Astrocyte (in vitro differentiated cells and primary cell): Measurements from ENCODE around the gene CBFA2T2. TPM values are rescaled to one million over a fixed set of nuclear protein-coding genes. Genes with fewer than 3 reads are reported as not detected.
A peak's percentile ranks its signal among the peaks of the same experiment; 100 is the strongest.

Experiments
- DNase-seq: peaks from one replicate; pipeline ENCODE4 v3.0.0-alpha.2; 2010; ENCODE audit warnings: low read depth
- FAIRE-seq: peaks from 2 replicates; lab custom pipeline; 2011; peaks lifted over from hg19 to GRCh38; lab: Jason Lieb, UNC
- H2AFZ ChIP-seq: 2 replicates; pipeline ENCODE4 v1.6.0; 2012; ENCODE audit warnings: low read depth, low read length, inconsistent platforms
- H3K27ac ChIP-seq: 2 replicates; pipeline ENCODE4 v1.5.1; 2011; ENCODE audit warnings: low read depth, low read length, inconsistent platforms
- H3K27me3 ChIP-seq: 2 replicates; pipeline ENCODE4 v1.6.0; 2011; ENCODE audit warnings: low read length, inconsistent platforms; ENCODE audit not compliant: insufficient read depth
- H3K36me3 ChIP-seq: 2 replicates; pipeline ENCODE4 v1.5.1; 2011; ENCODE audit warnings: low read length, inconsistent platforms; ENCODE audit not compliant: insufficient read depth
- H3K4me1 ChIP-seq: 2 replicates; pipeline ENCODE4 v1.5.1; 2011; ENCODE audit warnings: low read length, inconsistent platforms; ENCODE audit not compliant: insufficient read depth
- H3K4me2 ChIP-seq: 2 replicates; pipeline ENCODE4 v1.6.0; 2012; ENCODE audit warnings: low read length, inconsistent platforms
- H3K4me3 ChIP-seq: 2 replicates; pipeline ENCODE4 v1.5.1; 2011; ENCODE audit warnings: low read depth, mild to moderate bottlenecking, low read length, inconsistent platforms; ENCODE audit not compliant: insufficient read depth
- H3K79me2 ChIP-seq: 2 replicates; pipeline ENCODE4 v1.6.0; 2012; ENCODE audit warnings: mild to moderate bottlenecking, low read length, inconsistent platforms; ENCODE audit not compliant: insufficient read depth
- H3K9ac ChIP-seq: 2 replicates; pipeline ENCODE4 v1.6.0; 2012; ENCODE audit warnings: mild to moderate bottlenecking, low read length, inconsistent platforms
- H3K9me3 ChIP-seq: 2 replicates; pipeline ENCODE4 v1.5.1; 2012; ENCODE audit warnings: low read depth, mild to moderate bottlenecking, low read length, inconsistent platforms; ENCODE audit not compliant: insufficient read depth
- H4K20me1 ChIP-seq: 2 replicates; pipeline ENCODE4 v1.6.0; 2012; ENCODE audit warnings: low read length, inconsistent platforms; ENCODE audit not compliant: insufficient read depth
- H3K27ac Mint-ChIP-seq: one replicate; pipeline ENCODE4 v1.8.0; 2021; ENCODE audit warnings: mild to moderate bottlenecking, mixed read lengths; ENCODE audit not compliant: unreplicated experiment
- H3K27me3 Mint-ChIP-seq: one replicate; pipeline ENCODE4 v1.8.0; 2021; ENCODE audit warnings: low read depth, mixed read lengths; ENCODE audit not compliant: unreplicated experiment
- H3K36me3 Mint-ChIP-seq: one replicate; pipeline ENCODE4 v1.8.0; 2021; ENCODE audit warnings: low read depth, mixed read lengths; ENCODE audit not compliant: unreplicated experiment
- H3K4me1 Mint-ChIP-seq: one replicate; pipeline ENCODE4 v1.8.0; 2021; ENCODE audit warnings: low read depth, mixed read lengths; ENCODE audit not compliant: unreplicated experiment
- H3K4me3 Mint-ChIP-seq: one replicate; pipeline ENCODE4 v1.8.0; 2021; ENCODE audit warnings: mild to moderate bottlenecking, moderate library complexity, mixed read lengths; ENCODE audit not compliant: unreplicated experiment
- H3K9me3 Mint-ChIP-seq: one replicate; pipeline ENCODE4 v1.8.0; 2021; ENCODE audit warnings: mild to moderate bottlenecking, mixed read lengths; ENCODE audit not compliant: unreplicated experiment
- EZH2 ChIP-seq: IDR thresholded peaks from 2 replicates; pipeline ENCODE4 v1.6.1; 2012; ENCODE audit warnings: mild to moderate bottlenecking, low read length, inconsistent platforms; ENCODE audit not compliant: insufficient read depth
- total RNA-seq: library from RNA; stranded (reverse); gene quantifications from 2 replicates; pipeline ENCODE4 v1.2.1, GENCODE V29; 2021
- TF ChIP-seq, protein P1 (sequence below): IDR thresholded peaks from 2 replicates; pipeline ENCODE4 v1.5.1; 2011; ENCODE audit warnings: low read depth, mild to moderate bottlenecking, inconsistent platforms, low read length, moderate library complexity; ENCODE audit not compliant: insufficient read depth

Gene CBFA2T2
- total RNA-seq, 1 donor from 2014 or later: 14.6 TPM

DNA sequence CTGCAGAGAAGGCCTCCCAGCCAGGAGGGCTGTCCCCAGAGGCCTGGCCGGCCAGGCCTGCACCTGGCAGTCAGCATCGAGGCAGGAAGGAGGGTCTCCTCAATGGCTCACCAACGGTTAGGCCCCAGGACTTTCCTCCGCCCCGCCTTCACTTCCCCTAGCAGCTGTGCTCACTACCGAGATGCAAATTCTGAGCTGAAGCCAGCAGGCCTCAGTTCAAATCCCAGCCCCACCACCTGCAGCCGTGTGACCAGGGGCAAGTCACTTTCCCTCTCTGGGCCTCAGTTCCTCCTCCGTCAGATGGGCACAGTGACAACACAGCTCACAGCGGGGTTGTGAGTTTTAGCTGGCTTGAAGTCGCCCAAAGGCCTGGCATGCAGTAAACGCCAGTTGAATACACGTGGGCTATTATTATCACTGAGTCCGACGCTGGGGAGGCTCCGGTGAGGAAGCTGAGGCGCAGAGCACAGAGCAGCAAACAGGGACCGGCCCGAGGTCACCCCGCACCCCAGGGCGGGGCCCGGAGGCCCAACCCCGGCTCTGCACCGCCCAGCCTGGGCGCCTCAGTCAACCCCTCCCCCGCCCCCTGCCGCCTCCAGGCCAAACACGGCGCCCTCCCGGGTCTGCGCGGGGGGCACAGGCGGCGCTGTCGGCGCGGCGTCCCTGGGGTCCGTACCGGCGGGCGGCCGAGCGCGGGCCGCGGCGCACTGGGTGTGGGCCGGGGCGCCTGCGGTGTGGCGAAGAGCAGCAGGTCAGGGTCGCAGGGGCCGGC, 195.6 kb downstream of the CBFA2T2 start:
- Histone ChIP-seq H4K20me1 (peaks cover 23% of the 10 kb centered on the region), H3K9ac (peak overlapping the region; percentile 65), H3K79me2 (peaks cover 10% of the 10 kb centered on the region), H3K9me3 (no peaks in the 10 kb centered on the region), H3K4me3 (peak overlapping the region; percentile 53), H3K4me2 (peak overlapping the region; percentile 85), H2AFZ (peak overlapping the region; percentile 42), H3K4me1 (peaks cover 22% of the 10 kb centered on the region), H3K27me3 (no peaks in the 10 kb centered on the region), H3K36me3 (no peaks in the 10 kb centered on the region), H3K27ac (no peak overlapping the region)
- DNase-seq (no peak), FAIRE-seq (no peak)
- peaks cover 7% of the 10 kb centered on the region for H3K27me3 Mint-ChIP-seq
- H3K27ac Mint-ChIP-seq: no peak overlapping the region
- H3K9me3 Mint-ChIP-seq: no peaks in the 10 kb centered on the region
- TF ChIP-seq, protein P1, sequence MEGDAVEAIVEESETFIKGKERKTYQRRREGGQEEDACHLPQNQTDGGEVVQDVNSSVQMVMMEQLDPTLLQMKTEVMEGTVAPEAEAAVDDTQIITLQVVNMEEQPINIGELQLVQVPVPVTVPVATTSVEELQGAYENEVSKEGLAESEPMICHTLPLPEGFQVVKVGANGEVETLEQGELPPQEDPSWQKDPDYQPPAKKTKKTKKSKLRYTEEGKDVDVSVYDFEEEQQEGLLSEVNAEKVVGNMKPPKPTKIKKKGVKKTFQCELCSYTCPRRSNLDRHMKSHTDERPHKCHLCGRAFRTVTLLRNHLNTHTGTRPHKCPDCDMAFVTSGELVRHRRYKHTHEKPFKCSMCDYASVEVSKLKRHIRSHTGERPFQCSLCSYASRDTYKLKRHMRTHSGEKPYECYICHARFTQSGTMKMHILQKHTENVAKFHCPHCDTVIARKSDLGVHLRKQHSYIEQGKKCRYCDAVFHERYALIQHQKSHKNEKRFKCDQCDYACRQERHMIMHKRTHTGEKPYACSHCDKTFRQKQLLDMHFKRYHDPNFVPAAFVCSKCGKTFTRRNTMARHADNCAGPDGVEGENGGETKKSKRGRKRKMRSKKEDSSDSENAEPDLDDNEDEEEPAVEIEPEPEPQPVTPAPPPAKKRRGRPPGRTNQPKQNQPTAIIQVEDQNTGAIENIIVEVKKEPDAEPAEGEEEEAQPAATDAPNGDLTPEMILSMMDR: no peak
- no peak for TF ChIP-seq EZH2
- H3K4me3 Mint-ChIP-seq: peak overlapping the region; percentile 75
- H3K4me1 Mint-ChIP-seq: peaks cover 7% of the 10 kb centered on the region
- no peaks in the 10 kb centered on the region for H3K36me3 Mint-ChIP-seq

DNA sequence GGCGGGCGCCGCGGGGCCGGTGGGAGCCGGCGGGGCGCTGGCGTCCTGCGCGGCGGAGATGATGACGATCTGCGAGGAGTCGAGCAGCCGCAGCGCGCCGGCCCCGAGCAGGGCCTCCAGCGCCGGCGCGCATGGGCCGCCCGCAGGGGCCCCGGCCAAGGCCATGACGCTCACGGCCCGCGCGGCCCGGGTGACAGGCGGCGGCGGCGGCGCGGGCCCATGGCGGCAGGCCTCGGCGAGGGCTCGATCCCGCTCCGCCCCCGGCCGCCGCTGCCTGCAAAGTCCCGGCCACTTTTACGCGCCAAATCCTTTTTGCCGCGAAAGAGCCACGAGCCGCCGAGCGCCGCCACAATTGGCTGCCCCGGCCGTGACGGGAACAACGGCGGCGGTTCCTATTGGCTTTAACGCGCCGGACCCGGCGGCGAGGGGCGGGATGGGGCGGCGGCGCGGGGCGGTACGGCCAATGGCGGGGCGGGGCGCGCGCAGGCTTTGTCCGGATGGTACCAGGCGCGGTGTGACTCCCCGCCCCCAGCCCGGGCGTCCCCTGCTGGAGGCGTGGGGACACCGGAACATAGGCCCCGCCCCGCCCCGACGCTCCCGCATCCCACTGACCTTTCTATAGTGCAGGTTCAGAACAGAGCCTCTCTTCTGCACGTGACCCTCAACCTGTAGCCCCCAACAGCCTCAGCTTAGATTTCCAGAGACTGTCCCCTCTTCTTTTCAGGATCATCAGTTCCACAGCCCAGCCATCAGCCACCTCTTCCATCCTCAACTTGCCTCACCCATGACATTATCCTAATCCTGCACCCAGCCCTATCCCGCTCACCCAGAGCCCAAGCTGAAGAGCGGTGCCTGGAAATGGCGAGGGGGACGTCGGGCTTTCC, 196.4 kb downstream of the CBFA2T2 start, which contains the start of gene E2F1:
Gene E2F1 (minus strand): TSS at position 286 of the 884 bp plus-strand sequence. CDS start 121 bp downstream, at position 165.
- no peaks in the 10 kb centered on the region for H3K27me3 ChIP-seq
- H3K4me3 Mint-ChIP-seq: peak within 1 kb of the TSS; percentile 87

More for the DNA sequence above, 196.4 kb downstream of the CBFA2T2 start, which contains the start of gene E2F1:
- Mint-ChIP-seq H3K27me3 (peaks cover 5% of the 10 kb centered on the region), H3K4me1 (peaks cover 7% of the 10 kb centered on the region), H3K9me3 (no peaks in the 10 kb centered on the region), H3K36me3 (no peaks in the 10 kb centered on the region), H3K27ac (peak within 1 kb of the TSS; percentile 75)
- Histone ChIP-seq H2AFZ (peak within 1 kb of the TSS; percentile 87), H3K4me1 (peaks cover 22% of the 10 kb centered on the region), H4K20me1 (peaks cover 16% of the 10 kb centered on the region), H3K36me3 (no peaks in the 10 kb centered on the region), H3K9me3 (no peaks in the 10 kb centered on the region), H3K4me3 (peak within 1 kb of the TSS; percentile 54), H3K9ac (peak within 1 kb of the TSS; percentile 65), H3K79me2 (peaks cover 10% of the 10 kb centered on the region), H3K4me2 (peak within 1 kb of the TSS; percentile 85), H3K27ac (no peak within 1 kb of the TSS)
- TF ChIP-seq, protein P1: no peak
- no peak for TF ChIP-seq EZH2
- no peak for FAIRE-seq
- DNase-seq: peak; percentile 73
